MM.1S (cell line): ENCODE data around the gene LPCAT1.

Experiments used
- DNase-seq: peaks from one replicate; pipeline ENCODE4 v3.0.0-alpha.2; 2015
- H2AFZ ChIP-seq: fragments of 300-600 bp; sonication (generic); 2 replicates; pipeline ENCODE4 v1.6.0; 2016; ENCODE audit warnings: antibody characterized with exemption, low read length
- H3F3A ChIP-seq: fragments of 300-600 bp; sonication (generic); 2 replicates; pipeline ENCODE4 v1.6.1; 2016; ENCODE audit warnings: mild to moderate bottlenecking, antibody characterized with exemption, low read length, moderate library complexity, mixed read lengths; ENCODE audit not compliant: insufficient read depth
- H3K27ac ChIP-seq: fragments of 300-600 bp; sonication (generic); 2 replicates; pipeline ENCODE4 v1.5.1; 2016; ENCODE audit warnings: mild to moderate bottlenecking, low read length
- H3K27me3 ChIP-seq: fragments of 300-600 bp; sonication (generic); replicated peaks from 2 replicates; pipeline ENCODE4 v1.6.0; 2016; ENCODE audit warnings: low read length; ENCODE audit not compliant: insufficient read depth
- H3K36me3 ChIP-seq: fragments of 300-600 bp; sonication (generic); replicated peaks from 2 replicates; pipeline ENCODE4 v1.6.1; 2016; ENCODE audit warnings: mild to moderate bottlenecking, low read length, mixed read lengths; ENCODE audit not compliant: insufficient read depth
- H3K4me1 ChIP-seq: fragments of 300-600 bp; sonication (generic); 2 replicates; pipeline ENCODE4 v1.6.1; 2016; ENCODE audit warnings: low read length, mixed read lengths
- H3K4me2 ChIP-seq: fragments of 300-600 bp; sonication (generic); 2 replicates; pipeline ENCODE4 v1.6.0; 2016; ENCODE audit warnings: low read depth, low read length
- H3K4me3 ChIP-seq: fragments of 300-600 bp; sonication (generic); 2 replicates; pipeline ENCODE4 v1.5.1; 2016; ENCODE audit warnings: low read length, mixed read lengths
- H3K79me2 ChIP-seq: fragments of 300-600 bp; sonication (generic); 2 replicates; pipeline ENCODE4 v1.6.1; 2016; ENCODE audit warnings: mixed run types, low read length, mixed read lengths
- H3K9ac ChIP-seq: fragments of 300-600 bp; sonication (generic); 2 replicates; pipeline ENCODE4 v1.6.1; 2016; ENCODE audit warnings: low read length, mixed read lengths
- H3K9me2 ChIP-seq: fragments of 300-600 bp; sonication (generic); replicated peaks from 2 replicates; pipeline ENCODE4 v1.6.1; 2016; ENCODE audit warnings: mild to moderate bottlenecking, low read length, mixed read lengths; ENCODE audit not compliant: insufficient read depth
- H3K9me3 ChIP-seq: fragments of 300-600 bp; sonication (generic); replicated peaks from 2 replicates; pipeline ENCODE4 v1.6.1; 2016; ENCODE audit warnings: mild to moderate bottlenecking, low read length, mixed read lengths; ENCODE audit not compliant: insufficient read depth
- H4K20me1 ChIP-seq: fragments of 300-600 bp; sonication (generic); 2 replicates; pipeline ENCODE4 v1.6.1; 2016; ENCODE audit warnings: mild to moderate bottlenecking, low read length, moderate library complexity, mixed read lengths; ENCODE audit not compliant: insufficient read depth
- CTCF ChIP-seq: fragments of 300-600 bp; sonication (generic); IDR thresholded peaks from 2 replicates; pipeline ENCODE4 v1.5.1; 2016; ENCODE audit warnings: antibody characterized with exemption, low read length, mixed read lengths
- EZH2 ChIP-seq: fragments of 300-600 bp; sonication (generic); optimal IDR thresholded peaks from 2 replicates; pipeline ENCODE3; 2017; ENCODE audit warnings: low read depth, mild to moderate bottlenecking, antibody characterized with exemption, low read length, mixed read lengths
- EZH2phosphoT487 ChIP-seq: fragments of 300-600 bp; sonication (generic); IDR thresholded peaks from 2 replicates; pipeline ENCODE4 v1.6.1; 2018; ENCODE audit warnings: antibody characterized with exemption, low read length

Gene LPCAT1

GRCh38 chr5:1514027-1514818, 9.5 kb downstream of the LPCAT1 start:
- Histone ChIP-seq H3K9me2 (no peaks in the 10 kb centered on the region), H3K27ac (peak overlapping the region; percentile 91; the same call in 1 of the 2 replicates), H3K4me3 (no peak overlapping the region), H3F3A (peaks cover 22% of the 10 kb centered on the region), H3K9me3 (no peaks in the 10 kb centered on the region), H3K4me1 (peaks cover 58% of the 10 kb centered on the region), H4K20me1 (no peaks in the 10 kb centered on the region; the same call in 1 of the 2 replicates), H2AFZ (no peak overlapping the region), H3K4me2 (peak overlapping the region; percentile 8; the same call in 1 of the 2 replicates), H3K36me3 (peaks cover 28% of the 10 kb centered on the region), H3K79me2 (peaks cover 98% of the 10 kb centered on the region), H3K9ac (no peak overlapping the region), H3K27me3 (no peaks in the 10 kb centered on the region)
- TF ChIP-seq EZH2phosphoT487 (no peak), EZH2 (no peak), CTCF (no peak)
- no peak for DNase-seq

- DNase-seq: peak; percentile 23
- H3K27ac ChIP-seq: peak overlapping the region; percentile 91
- peaks cover 21% of the 10 kb centered on the region for H3K36me3 ChIP-seq
- H4K20me1 ChIP-seq: no peaks in the 10 kb centered on the region; the same call in 1 of the 2 replicates
- H3K9ac ChIP-seq: peak overlapping the region; percentile 43; the same call in 1 of the 2 replicates
- H3K79me2 ChIP-seq: peaks cover 98% of the 10 kb centered on the region
- H3K9me2 ChIP-seq: no peaks in the 10 kb centered on the region
- peaks cover 51% of the 10 kb centered on the region for H3K4me1 ChIP-seq
- TF ChIP-seq EZH2phosphoT487 (no peak), CTCF (no peak), EZH2 (no peak)
- no peaks in the 10 kb centered on the region for H3K27me3 ChIP-seq
- H2AFZ ChIP-seq: no peak overlapping the region
- no peaks in the 10 kb centered on the region for H3K9me3 ChIP-seq
- H3K4me3 ChIP-seq: no peak overlapping the region
- H3F3A ChIP-seq: peaks cover 22% of the 10 kb centered on the region
- peak overlapping the region; percentile 51; the same call in 1 of the 2 replicates for H3K4me2 ChIP-seq
These were observed 10.3 kb downstream of the LPCAT1 start for GRCh38 chr5:1513326-1514026.

GRCh38 chr5:1512541-1513291, 11.0 kb downstream of the LPCAT1 start:
- peak overlapping the region; percentile 91 for H3K27ac ChIP-seq
- H3K79me2 ChIP-seq: peaks cover 98% of the 10 kb centered on the region
- peak; percentile 89 for DNase-seq
- no peaks in the 10 kb centered on the region for H3K27me3 ChIP-seq
- H3K4me3 ChIP-seq: no peak overlapping the region
- TF ChIP-seq EZH2phosphoT487 (no peak), CTCF (no peak), EZH2 (no peak)
- no peaks in the 10 kb centered on the region for H3K9me2 ChIP-seq
- no peaks in the 10 kb centered on the region; the same call in 1 of the 2 replicates for H4K20me1 ChIP-seq
- H3K9ac ChIP-seq: peak overlapping the region; percentile 43
- H2AFZ ChIP-seq: no peak overlapping the region
- peaks cover 22% of the 10 kb centered on the region for H3F3A ChIP-seq
- peak overlapping the region; percentile 51; the same call in 1 of the 2 replicates for H3K4me2 ChIP-seq
- peaks cover 51% of the 10 kb centered on the region for H3K4me1 ChIP-seq
- no peaks in the 10 kb centered on the region for H3K9me3 ChIP-seq
- H3K36me3 ChIP-seq: peaks cover 16% of the 10 kb centered on the region
